HEK293T (cell line): ENCODE data around the gene ESRRG.

Experiments
- CTCF ChIA-PET: fragments of 350-600 bp; formaldehyde crosslinking; extraction: SDS; loops from one replicate; lab custom pipeline; 2021; ENCODE audit warnings: antibody characterized with exemption, inconsistent platforms; lab: Yijun Ruan, JAX
- POLR2A ChIA-PET: fragments of 350-600 bp; formaldehyde crosslinking; extraction: SDS; loops from one replicate; lab custom pipeline; 2020; ENCODE audit warnings: antibody characterized with exemption, inconsistent platforms; lab: Yijun Ruan, JAX
- DNase-seq: peaks from one replicate; pipeline ENCODE4 v3.0.0; 2012; ENCODE audit warnings: mixed read lengths; ENCODE audit errors: extremely low spot score
- ARNT ChIP-seq: fragments of 450-650 bp; IDR thresholded peaks from 2 replicates; pipeline ENCODE4 v1.6.1; 2017; ENCODE audit warnings: mild to moderate bottlenecking
- BHLHE40 ChIP-seq: fragments of 450-650 bp; IDR thresholded peaks from 2 replicates; pipeline ENCODE4 v1.6.1; 2016; ENCODE audit warnings: mild to moderate bottlenecking, moderate library complexity, borderline replicate concordance
- CTBP1 ChIP-seq: fragments of 450-650 bp; IDR thresholded peaks from 2 replicates; pipeline ENCODE4 v1.6.1; 2016; ENCODE audit warnings: borderline replicate concordance
- ELF4 ChIP-seq: fragments of 450-650 bp; IDR thresholded peaks from 2 replicates; pipeline ENCODE4 v1.6.1; 2017; ENCODE audit warnings: antibody characterized with exemption
- FOXA1 ChIP-seq: fragments of 450-650 bp; IDR thresholded peaks from 2 replicates; pipeline ENCODE4 v1.6.1; 2016; ENCODE audit warnings: mild to moderate bottlenecking
- FOXK2 ChIP-seq: fragments of 450-650 bp; IDR thresholded peaks from 2 replicates; pipeline ENCODE4 v1.6.1; 2016; ENCODE audit warnings: mild to moderate bottlenecking
- FOXM1 ChIP-seq: fragments of 450-650 bp; IDR thresholded peaks from 2 replicates; pipeline ENCODE4 v1.6.1; 2017; ENCODE audit warnings: mild to moderate bottlenecking, borderline replicate concordance
- HDGF ChIP-seq: fragments of 450-650 bp; IDR thresholded peaks from 2 replicates; pipeline ENCODE4 v1.6.1; 2017; ENCODE audit warnings: antibody characterized with exemption, borderline replicate concordance
- L3MBTL2 ChIP-seq: fragments of 450-650 bp; conservative IDR thresholded peaks from 2 replicates; pipeline ENCODE4 v1.6.1; 2016; ENCODE audit warnings: mild to moderate bottlenecking
- LEF1 ChIP-seq: fragments of 450-650 bp; IDR thresholded peaks from 2 replicates; pipeline ENCODE4 v1.6.1; 2017; ENCODE audit warnings: mild to moderate bottlenecking, borderline replicate concordance
- NFRKB ChIP-seq: fragments of 450-650 bp; IDR thresholded peaks from 2 replicates; pipeline ENCODE4 v1.6.1; 2016; ENCODE audit warnings: mild to moderate bottlenecking, moderate library complexity
- PKNOX1 ChIP-seq: fragments of 450-650 bp; IDR thresholded peaks from 2 replicates; pipeline ENCODE4 v1.6.1; 2016
- SP1 ChIP-seq: fragments of 450-650 bp; IDR thresholded peaks from 2 replicates; pipeline ENCODE4 v1.6.1; 2017
- SUZ12 ChIP-seq: fragments of 450-650 bp; IDR thresholded peaks from 2 replicates; pipeline ENCODE4 v1.6.1; 2016; ENCODE audit warnings: mild to moderate bottlenecking
- TARDBP ChIP-seq: fragments of 450-650 bp; IDR thresholded peaks from 2 replicates; pipeline ENCODE4 v1.6.1; 2016
- ZNF384 ChIP-seq: fragments of 450-650 bp; IDR thresholded peaks from 2 replicates; pipeline ENCODE4 v1.6.1; 2016

The ESRRG gene

GRCh38 chr1:216518844-216519627 lies 204.2 kb downstream of the ESRRG start:
- no peak for DNase-seq
- no peak for TF ChIP-seq ARNT
- no peak for TF ChIP-seq HDGF
- TF ChIP-seq ELF4, result no peak
- no peak for TF ChIP-seq FOXA1
- TF ChIP-seq CTBP1, result no peak
- TF ChIP-seq FOXM1, result no peak
- TF ChIP-seq BHLHE40, result no peak
- TF ChIP-seq NFRKB, result no peak
- TF ChIP-seq LEF1, result no peak
- no peak for TF ChIP-seq TARDBP
- TF ChIP-seq FOXK2, result no peak
- TF ChIP-seq SP1, result no peak
- no peak for TF ChIP-seq PKNOX1
- no peak for TF ChIP-seq SUZ12
- TF ChIP-seq ZNF384, result no peak
- TF ChIP-seq L3MBTL2, result no peak
- POLR2A ChIA-PET, result no interaction called here
- CTCF ChIA-PET, result no interaction called here

DNA sequence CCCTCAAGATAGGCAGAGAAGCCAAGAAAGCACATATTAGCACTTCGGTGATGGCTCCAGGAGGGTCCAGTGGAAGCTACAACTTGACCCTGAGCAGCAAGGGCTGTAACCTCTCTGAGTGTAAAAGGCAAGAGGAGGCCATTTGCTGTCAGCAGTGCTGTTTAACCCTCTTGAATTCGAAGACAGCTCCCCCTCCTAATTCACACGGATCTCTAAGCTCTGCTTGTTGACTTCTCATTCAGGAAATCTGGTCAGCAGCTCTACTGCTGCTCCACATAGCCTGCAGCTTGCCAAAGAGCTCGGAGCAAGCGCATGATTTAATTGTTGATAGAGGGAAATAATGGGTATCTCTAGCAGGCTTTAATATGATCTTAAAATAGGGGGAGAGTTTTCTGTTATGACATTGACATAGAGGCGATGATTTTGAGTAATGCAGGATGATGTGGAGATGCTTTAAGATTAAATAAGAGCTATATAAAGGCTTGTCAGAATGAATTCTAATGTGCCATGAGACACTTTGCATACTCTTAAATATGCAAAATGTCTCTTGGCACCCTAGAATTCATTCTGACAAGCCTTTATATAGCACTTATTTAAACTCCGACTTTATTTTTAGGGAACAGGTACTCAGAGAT lies 220.6 kb downstream of the ESRRG start:
- TF ChIP-seq LEF1 (no peak), FOXA1 (no peak), ZNF384 (no peak), L3MBTL2 (no peak), BHLHE40 (no peak), SP1 (no peak), TARDBP (no peak), PKNOX1 (no peak), SUZ12 (no peak), ELF4 (no peak), HDGF (no peak), CTBP1 (no peak), FOXK2 (no peak), FOXM1 (no peak)
- POLR2A ChIA-PET, result no interaction called here
- CTCF ChIA-PET, result no interaction called here
- no peak for DNase-seq

- DNase-seq, result no peak
- no peak for TF ChIP-seq ZNF384
- POLR2A ChIA-PET, result no interaction called here
- CTCF ChIA-PET, result no interaction called here
Observed at GRCh38 chr1:216500273-216500967, 222.8 kb downstream of the ESRRG start.

DNA sequence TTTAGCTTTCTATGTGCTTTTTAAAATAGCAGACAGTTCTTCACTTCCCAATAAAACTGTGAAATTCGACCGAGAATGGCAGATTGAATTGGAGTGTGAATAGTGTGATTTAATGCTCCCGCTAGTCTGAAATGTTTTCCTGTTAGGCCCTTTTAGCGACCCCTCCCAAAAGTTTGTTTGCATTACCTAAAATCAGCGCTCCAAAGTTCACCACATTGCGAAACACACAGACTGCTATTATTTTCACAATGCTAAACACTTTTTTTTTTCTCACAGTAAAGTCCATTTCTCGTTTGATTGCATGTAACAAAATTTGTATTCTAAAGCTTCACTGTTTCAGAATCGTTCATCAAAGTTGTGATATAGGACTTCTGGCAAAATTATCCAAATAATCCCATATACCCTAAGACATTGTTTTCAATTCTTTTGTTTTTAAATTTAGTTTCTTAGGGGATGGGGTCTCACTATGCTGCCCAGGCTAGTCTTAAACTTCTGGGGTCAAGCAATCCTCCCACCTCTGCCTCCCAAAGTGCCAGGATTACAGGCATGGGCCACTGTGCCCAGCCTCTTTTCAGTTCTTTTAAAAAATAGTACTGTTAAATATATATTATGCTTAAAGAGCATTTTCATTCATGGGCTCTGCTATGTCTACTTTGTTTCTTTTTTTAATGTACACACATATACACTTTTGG lies 223.5 kb downstream of the ESRRG start:
- no peak for DNase-seq
- ChIA-PET POLR2A (no interaction called here), CTCF (no interaction called here)
- TF ChIP-seq ELF4 (no peak), HDGF (no peak)

- CTCF ChIA-PET, result no interaction called here
- POLR2A ChIA-PET, result no interaction called here
- no peak for TF ChIP-seq NFRKB
- TF ChIP-seq ZNF384, result no peak
- no peak for TF ChIP-seq BHLHE40
- TF ChIP-seq CTBP1, result no peak
- no peak for TF ChIP-seq TARDBP
- TF ChIP-seq PKNOX1, result no peak
- no peak for TF ChIP-seq FOXA1
- no peak for TF ChIP-seq FOXK2
- no peak for TF ChIP-seq FOXM1
- no peak for TF ChIP-seq LEF1
- TF ChIP-seq SP1, result no peak
- no peak for TF ChIP-seq ARNT
- TF ChIP-seq L3MBTL2, result no peak
- no peak for TF ChIP-seq SUZ12
- no peak for TF ChIP-seq ELF4
- DNase-seq, result no peak
Observed at GRCh38 chr1:216498277-216498676, 225.0 kb downstream of the ESRRG start.

- DNase-seq, result no peak
- TF ChIP-seq HDGF (no peak), ZNF384 (no peak), TARDBP (no peak), LEF1 (no peak), L3MBTL2 (no peak), FOXM1 (no peak), NFRKB (no peak), PKNOX1 (no peak), FOXK2 (no peak), SP1 (no peak), CTBP1 (no peak), SUZ12 (no peak), ARNT (no peak), FOXA1 (no peak), ELF4 (no peak), BHLHE40 (no peak)
- ChIA-PET CTCF (no interaction called here), POLR2A (no interaction called here)
Observed at GRCh38 chr1:216485042-216485441, 238.2 kb downstream of the ESRRG start.
